MCF 10A (cell line): Measurements from ENCODE around the gene GATAD2A. TPM values are rescaled to one million over a fixed set of nuclear protein-coding genes. Genes with fewer than 3 reads are reported as not detected.
A peak's percentile ranks its signal among the peaks of the same experiment; 100 is the strongest.

Source experiments
- BruUV-seq: library from RNA; stranded (reverse); fragments of 400-500 nt; replicated peaks from 2 replicates; lab custom pipeline; 2021; lab: Mats Ljungman, UMichigan
- CTCF ChIA-PET: fragments of 300-600 bp; sonication (Branson Sonifier 250); formaldehyde crosslinking; extraction: SDS; loops from one replicate; lab custom pipeline; 2021; ENCODE audit warnings: antibody characterized with exemption, inconsistent platforms; lab: Yijun Ruan, JAX
- POLR2A ChIA-PET: fragments of 300-600, 350-650 bp; sonication (Branson Sonifier 250); formaldehyde crosslinking; extraction: SDS; loops from one replicate; lab custom pipeline; 2020; ENCODE audit warnings: antibody characterized with exemption, inconsistent platforms; lab: Yijun Ruan, JAX
- DNase-seq: peaks from one replicate; pipeline ENCODE4 v3.0.0-alpha.2; 2018; ENCODE audit not compliant: unreplicated experiment
- H3K27ac Mint-ChIP-seq: one replicate; pipeline ENCODE4 v1.8.0; 2022; ENCODE audit warnings: mild to moderate bottlenecking, low read depth, mixed read lengths; ENCODE audit not compliant: unreplicated experiment
- H3K27me3 Mint-ChIP-seq: one replicate; pipeline ENCODE4 v1.8.0; 2022; ENCODE audit warnings: mixed read lengths; ENCODE audit not compliant: insufficient read depth, unreplicated experiment
- H3K36me3 Mint-ChIP-seq: one replicate; pipeline ENCODE4 v1.8.0; 2022; ENCODE audit warnings: mild to moderate bottlenecking, moderate library complexity, mixed read lengths; ENCODE audit not compliant: insufficient read depth, unreplicated experiment
- H3K4me1 Mint-ChIP-seq: one replicate; pipeline ENCODE4 v1.8.0; 2022; ENCODE audit warnings: mixed read lengths; ENCODE audit not compliant: insufficient read depth, unreplicated experiment
- H3K4me3 Mint-ChIP-seq: one replicate; pipeline ENCODE4 v1.8.0; 2022; ENCODE audit warnings: mild to moderate bottlenecking, moderate library complexity, mixed read lengths; ENCODE audit not compliant: unreplicated experiment
- H3K9me3 Mint-ChIP-seq: one replicate; pipeline ENCODE4 v1.8.0; 2022; ENCODE audit warnings: mixed read lengths; ENCODE audit not compliant: unreplicated experiment
- CTCF ChIP-seq: fragments of 200-600 bp; IDR thresholded peaks from one replicate; pipeline ENCODE4 v1.8.0; 2022; ENCODE audit warnings: antibody characterized with exemption, mild to moderate bottlenecking; ENCODE audit not compliant: unreplicated experiment
- intact Hi-C: fragments of 100-400 bp; cut with micrococcal nuclease; formaldehyde crosslinking; loops from 2 replicates; pipeline ENCODE4 v1.14.1; 2022
- total RNA-seq: library from RNA; stranded (reverse); gene quantifications from 2 replicates; pipeline ENCODE4 v1.2.3, GENCODE V29; 2022

GATAD2A gene
- total RNA-seq, 1 experiment from 2014 or later: 91.5 TPM

- Mint-ChIP-seq H3K4me1 (peaks cover 12% of the 10 kb centered on the region), H3K36me3 (peaks cover 26% of the 10 kb centered on the region), H3K9me3 (no peaks in the 10 kb centered on the region), H3K4me3 (peak overlapping the region; percentile 28), H3K27ac (peak overlapping the region; percentile 75), H3K27me3 (no peaks in the 10 kb centered on the region)
- ChIA-PET CTCF (interaction anchor here (0.6 to 7.5 kb wide), 26 partner anchors 9 to 951 kb away, joined by 3 to 176 read pairs (median 4); partner anchors contain the start of genes GATAD2A and GMIP), POLR2A (interaction anchor here (0.6 to 1.7 kb wide), 7 partner anchors 27 to 286 kb away, joined by 3 to 6 read pairs (median 4); partner anchors contain the start of genes NDUFA13, NR2C2AP and TSSK6)
- BruUV-seq: TSS peak; percentile 91
- DNase-seq: peak; percentile 52
- TF ChIP-seq CTCF: no peak
- intact Hi-C loops: loop anchor here (5.0 kb wide), 1 partner anchor 82 kb away; the partner anchor contains the start of gene GATAD2A
Observed at GRCh38 chr19:19488875-19489690, 83.6 kb downstream of the GATAD2A start.

GRCh38 chr19:19489804-19490204, 84.3 kb downstream of the GATAD2A start:
- POLR2A ChIA-PET: interaction anchor here (1.0 to 1.7 kb wide), 8 partner anchors 26 to 286 kb away, joined by 3 to 8 read pairs (median 4); partner anchors contain the start of genes GATAD2A, NDUFA13, NR2C2AP and TSSK6
- H3K4me1 Mint-ChIP-seq: peaks cover 12% of the 10 kb centered on the region

GRCh38 chr19:19490214-19490968, 84.9 kb downstream of the GATAD2A start:
- Mint-ChIP-seq H3K4me3 (no peak overlapping the region), H3K27ac (peak overlapping the region; percentile 75), H3K4me1 (peaks cover 12% of the 10 kb centered on the region), H3K27me3 (no peaks in the 10 kb centered on the region), H3K36me3 (peaks cover 34% of the 10 kb centered on the region), H3K9me3 (no peaks in the 10 kb centered on the region)
- CTCF ChIA-PET: interaction anchor here (0.6 to 7.5 kb wide), 56 partner anchors 10 to 952 kb away, joined by 3 to 176 read pairs (median 4); partner anchors contain the start of gene GATAD2A
- intact Hi-C loops: loop anchor here (1.0 to 5.0 kb wide), 3 partner anchors 103 to 344 kb away; no protein-coding TSS in a partner anchor
- BruUV-seq: no TSS peak
- peak; percentile 86 for DNase-seq
- POLR2A ChIA-PET: interaction anchor here (0.6 to 1.7 kb wide), 11 partner anchors 25 to 439 kb away, joined by 3 to 8 read pairs (median 4); partner anchors contain the start of genes GATAD2A, NDUFA13, NR2C2AP and TSSK6
- TF ChIP-seq CTCF: peak; percentile 71

More at GRCh38 chr19:19489804-19490204, 84.3 kb downstream of the GATAD2A start:
- no peak for DNase-seq
- Mint-ChIP-seq H3K9me3 (no peaks in the 10 kb centered on the region), H3K27ac (peak overlapping the region; percentile 75), H3K36me3 (peaks cover 28% of the 10 kb centered on the region), H3K27me3 (no peaks in the 10 kb centered on the region), H3K4me3 (no peak overlapping the region)
- CTCF ChIA-PET: interaction anchor here (0.6 to 7.5 kb wide), 43 partner anchors 9 to 952 kb away, joined by 3 to 176 read pairs (median 4); partner anchors contain the start of gene GATAD2A
- TF ChIP-seq CTCF: no peak
- TSS peak; percentile 62 for BruUV-seq
- intact Hi-C loops: loop anchor here (1.0 to 5.0 kb wide), 4 partner anchors 83 to 344 kb away; partner anchors contain the start of gene GATAD2A
